Activated naive CD8-positive, alpha-beta T cell treated with anti-CD3 and anti-CD28 coated beads for 36 hours (primary cell): Measurements from ENCODE around the gene CCL1. TPM values are rescaled to one million over a fixed set of nuclear protein-coding genes. Genes with fewer than 3 reads are reported as not detected.

Experiments used
- DNase-seq: peaks from one replicate; pipeline ENCODE4 v3.0.0; 2021
- H3K27ac Mint-ChIP-seq: one replicate; pipeline ENCODE4 v1.8.0; 2022; ENCODE audit warnings: mild to moderate bottlenecking, moderate library complexity, mixed read lengths
- H3K27me3 Mint-ChIP-seq: one replicate; pipeline ENCODE4 v1.8.0; 2022; ENCODE audit warnings: mild to moderate bottlenecking, mixed read lengths
- H3K36me3 Mint-ChIP-seq: one replicate; pipeline ENCODE4 v1.8.0; 2021; ENCODE audit warnings: mild to moderate bottlenecking, mixed read lengths
- H3K4me1 Mint-ChIP-seq: one replicate; pipeline ENCODE4 v1.8.0; 2021; ENCODE audit warnings: mixed read lengths
- H3K4me3 Mint-ChIP-seq: one replicate; pipeline ENCODE4 v1.8.0; 2022; ENCODE audit warnings: mild to moderate bottlenecking, moderate library complexity, mixed read lengths
- H3K9me3 Mint-ChIP-seq: one replicate; pipeline ENCODE4 v1.8.0; 2022; ENCODE audit warnings: mixed read lengths
- total RNA-seq, 2 experiments: library from RNA; stranded (reverse); gene quantifications; one replicate each; pipeline ENCODE4 v1.2.3, GENCODE V29; 2021

The CCL1 gene
- not detected for total RNA-seq

GRCh38 chr17:34363183-34363661 is at the start of gene CCL1:
CCL1 (minus strand) TSS chr17:34363233; CDS start chr17:34363161, 72 bp downstream.
- Mint-ChIP-seq H3K27me3 (peaks cover 17% of the 10 kb centered on the region), H3K4me3 (no peak within 1 kb of the TSS), H3K9me3 (no peaks in the 10 kb centered on the region), H3K36me3 (no peaks in the 10 kb centered on the region), H3K4me1 (peaks cover 10% of the 10 kb centered on the region), H3K27ac (no peak within 1 kb of the TSS)
- DNase-seq = no peak

GRCh38 chr17:34412534-34412933 is 49.5 kb upstream of the CCL1 start:
- H3K27me3 Mint-ChIP-seq = peaks cover 19% of the 10 kb centered on the region
- no peaks in the 10 kb centered on the region for H3K4me1 Mint-ChIP-seq

GRCh38 chr17:34411646-34412421 is 48.8 kb upstream of the CCL1 start:
- no peak for DNase-seq
- no peak overlapping the region for H3K27ac Mint-ChIP-seq
- H3K4me3 Mint-ChIP-seq = no peak overlapping the region
- H3K36me3 Mint-ChIP-seq = no peaks in the 10 kb centered on the region
- peaks cover 19% of the 10 kb centered on the region for H3K27me3 Mint-ChIP-seq
- no peaks in the 10 kb centered on the region for H3K9me3 Mint-ChIP-seq
- H3K4me1 Mint-ChIP-seq = no peaks in the 10 kb centered on the region

More at GRCh38 chr17:34412534-34412933, 49.5 kb upstream of the CCL1 start:
- no peak for DNase-seq
- no peak overlapping the region for H3K4me3 Mint-ChIP-seq
- H3K27ac Mint-ChIP-seq = no peak overlapping the region
- H3K36me3 Mint-ChIP-seq = no peaks in the 10 kb centered on the region
- H3K9me3 Mint-ChIP-seq = no peaks in the 10 kb centered on the region

- Mint-ChIP-seq H3K4me1 (no peaks in the 10 kb centered on the region), H3K4me3 (no peak overlapping the region), H3K27me3 (peaks cover 19% of the 10 kb centered on the region), H3K9me3 (no peaks in the 10 kb centered on the region), H3K27ac (no peak overlapping the region), H3K36me3 (no peaks in the 10 kb centered on the region)
- no peak for DNase-seq
Observed at GRCh38 chr17:34409352-34409751, 46.3 kb upstream of the CCL1 start.

GRCh38 chr17:34408439-34408838 is 45.4 kb upstream of the CCL1 start:
- Mint-ChIP-seq H3K36me3 (no peaks in the 10 kb centered on the region), H3K27ac (no peak overlapping the region), H3K9me3 (no peaks in the 10 kb centered on the region), H3K4me1 (no peaks in the 10 kb centered on the region), H3K4me3 (no peak overlapping the region), H3K27me3 (peaks cover 19% of the 10 kb centered on the region)
- DNase-seq = no peak

DNA sequence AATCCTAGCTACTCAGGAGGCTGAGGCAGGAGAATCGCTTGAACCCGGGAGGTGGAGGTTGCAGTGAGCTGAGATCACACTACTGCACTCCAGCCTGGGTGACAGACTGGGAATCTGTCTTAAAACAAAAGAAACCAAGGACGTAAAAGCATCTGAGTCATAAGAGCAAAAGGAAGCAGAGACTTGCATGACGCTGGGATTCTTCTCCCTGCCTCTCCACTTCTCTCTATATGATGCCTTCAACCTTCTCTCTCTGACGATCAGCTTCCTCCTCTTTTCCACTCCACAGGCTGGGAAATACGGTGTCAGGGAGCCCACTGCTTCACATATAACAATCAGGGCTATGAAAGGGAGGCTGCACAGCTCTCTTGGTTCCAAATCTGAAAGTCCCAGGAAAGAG is 43.2 kb upstream of the CCL1 start:
- Mint-ChIP-seq H3K27ac (no peak overlapping the region), H3K4me1 (no peaks in the 10 kb centered on the region), H3K4me3 (no peak overlapping the region), H3K9me3 (no peaks in the 10 kb centered on the region), H3K36me3 (no peaks in the 10 kb centered on the region), H3K27me3 (peaks cover 19% of the 10 kb centered on the region)
- DNase-seq = no peak

DNA sequence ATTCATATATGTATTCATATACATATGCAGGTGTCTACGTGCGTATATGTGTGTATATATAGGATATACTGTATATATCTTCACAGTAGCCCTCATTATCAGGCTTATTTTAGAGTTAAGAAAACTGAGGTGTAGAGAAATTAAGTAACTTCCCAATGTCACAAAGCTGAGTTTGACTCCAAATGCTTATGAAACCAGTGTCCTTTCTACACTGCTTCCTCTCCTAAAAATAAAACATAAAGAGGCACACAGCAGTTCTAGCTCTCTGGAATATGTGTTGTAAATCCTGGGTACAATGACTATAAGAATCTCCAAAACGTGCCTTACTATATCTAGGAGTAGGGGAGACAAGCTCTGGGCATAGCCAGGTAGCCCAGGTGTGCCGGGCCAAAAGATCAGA is 40.0 kb upstream of the CCL1 start:
- Mint-ChIP-seq H3K27me3 (peaks cover 8% of the 10 kb centered on the region), H3K4me3 (no peak overlapping the region), H3K9me3 (no peaks in the 10 kb centered on the region), H3K4me1 (peaks cover 2% of the 10 kb centered on the region), H3K27ac (no peak overlapping the region), H3K36me3 (no peaks in the 10 kb centered on the region)
- no peak for DNase-seq

- H3K9me3 Mint-ChIP-seq = no peaks in the 10 kb centered on the region
- H3K27ac Mint-ChIP-seq = no peak overlapping the region
- H3K36me3 Mint-ChIP-seq = no peaks in the 10 kb centered on the region
- no peak overlapping the region for H3K4me3 Mint-ChIP-seq
- no peak for DNase-seq
- peaks cover 2% of the 10 kb centered on the region for H3K4me1 Mint-ChIP-seq
- H3K27me3 Mint-ChIP-seq = peaks cover 16% of the 10 kb centered on the region
Observed at GRCh38 chr17:34401165-34401564, 38.1 kb upstream of the CCL1 start.

DNA sequence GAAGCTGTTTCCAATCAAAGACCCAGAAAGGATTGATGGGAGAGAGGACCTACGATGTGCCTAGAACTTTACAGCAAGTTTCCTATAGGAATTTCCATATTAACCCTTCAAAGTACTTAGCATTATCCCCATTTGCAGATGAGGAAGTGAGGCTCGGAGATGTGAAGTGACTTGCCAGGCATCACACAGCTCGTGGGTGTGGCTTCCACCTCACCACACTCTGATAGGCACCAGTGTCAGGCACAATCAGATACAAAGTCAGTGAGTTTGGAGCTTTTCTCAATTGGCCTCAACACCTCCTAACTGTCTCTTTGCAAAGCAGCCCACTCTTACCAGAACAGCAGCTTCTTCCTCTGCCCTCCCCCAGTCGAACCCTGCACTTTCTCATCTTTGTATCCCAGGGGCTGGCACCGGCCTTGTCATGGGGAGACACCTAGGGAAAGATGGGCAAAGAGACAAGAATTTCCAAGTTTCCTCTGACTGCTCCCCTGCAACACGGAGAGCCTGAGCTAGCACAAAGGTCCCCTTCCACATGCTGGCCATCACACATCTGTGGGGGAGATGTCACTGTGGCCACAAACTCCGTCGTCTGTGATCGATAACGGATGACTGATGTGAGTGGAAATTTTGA is 37.4 kb upstream of the CCL1 start:
- peaks cover 16% of the 10 kb centered on the region for H3K27me3 Mint-ChIP-seq
- H3K27ac Mint-ChIP-seq = no peak overlapping the region
- no peak for DNase-seq
- no peaks in the 10 kb centered on the region for H3K36me3 Mint-ChIP-seq
- no peaks in the 10 kb centered on the region for H3K9me3 Mint-ChIP-seq
- H3K4me1 Mint-ChIP-seq = peaks cover 2% of the 10 kb centered on the region
- H3K4me3 Mint-ChIP-seq = no peak overlapping the region

DNA sequence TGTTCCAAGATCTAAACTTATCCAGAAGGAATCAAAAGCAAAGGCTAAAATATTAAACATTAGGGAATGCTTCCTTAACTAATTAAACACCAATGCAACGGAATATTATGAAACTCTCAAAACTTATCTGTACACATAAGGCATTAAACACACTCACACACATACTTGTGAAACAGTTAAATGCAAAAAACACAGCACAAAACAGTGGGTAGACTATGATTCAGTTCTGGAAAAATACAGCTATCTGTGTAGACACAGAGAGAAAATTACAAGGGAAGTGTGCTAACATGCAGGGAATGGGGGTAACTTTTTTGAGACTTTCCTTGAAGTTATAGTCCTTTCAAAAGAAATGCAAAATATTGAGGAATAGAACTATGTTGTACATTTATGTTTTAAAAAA is 36.7 kb upstream of the CCL1 start:
- no peak for DNase-seq
- H3K4me1 Mint-ChIP-seq = peaks cover 2% of the 10 kb centered on the region
- no peak overlapping the region for H3K4me3 Mint-ChIP-seq
- no peak overlapping the region for H3K27ac Mint-ChIP-seq
- H3K27me3 Mint-ChIP-seq = peaks cover 16% of the 10 kb centered on the region
- H3K36me3 Mint-ChIP-seq = no peaks in the 10 kb centered on the region
- H3K9me3 Mint-ChIP-seq = no peaks in the 10 kb centered on the region

DNA sequence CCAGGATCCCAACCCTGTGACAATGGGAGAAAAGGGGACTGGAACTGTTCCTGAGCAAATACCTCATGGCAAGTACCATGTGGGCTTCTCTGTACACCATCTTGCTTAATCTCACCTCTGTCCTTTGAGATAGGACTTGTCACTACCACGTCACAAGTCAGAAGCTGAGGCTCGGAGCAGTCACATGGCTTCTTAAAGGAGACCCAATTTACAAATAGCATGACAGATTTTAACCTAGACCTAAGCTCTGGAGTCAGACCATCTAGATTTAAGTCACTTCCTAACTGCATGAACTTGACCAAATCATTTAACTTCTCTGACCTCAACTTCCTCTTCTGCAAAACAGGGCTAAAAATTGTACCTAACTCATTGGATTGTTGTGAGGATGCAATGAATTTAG is 36.0 kb upstream of the CCL1 start:
- no peak overlapping the region for H3K27ac Mint-ChIP-seq
- no peaks in the 10 kb centered on the region for H3K36me3 Mint-ChIP-seq
- H3K27me3 Mint-ChIP-seq = peaks cover 16% of the 10 kb centered on the region
- H3K9me3 Mint-ChIP-seq = no peaks in the 10 kb centered on the region
- H3K4me1 Mint-ChIP-seq = peaks cover 2% of the 10 kb centered on the region
- DNase-seq = no peak
- no peak overlapping the region for H3K4me3 Mint-ChIP-seq

DNA sequence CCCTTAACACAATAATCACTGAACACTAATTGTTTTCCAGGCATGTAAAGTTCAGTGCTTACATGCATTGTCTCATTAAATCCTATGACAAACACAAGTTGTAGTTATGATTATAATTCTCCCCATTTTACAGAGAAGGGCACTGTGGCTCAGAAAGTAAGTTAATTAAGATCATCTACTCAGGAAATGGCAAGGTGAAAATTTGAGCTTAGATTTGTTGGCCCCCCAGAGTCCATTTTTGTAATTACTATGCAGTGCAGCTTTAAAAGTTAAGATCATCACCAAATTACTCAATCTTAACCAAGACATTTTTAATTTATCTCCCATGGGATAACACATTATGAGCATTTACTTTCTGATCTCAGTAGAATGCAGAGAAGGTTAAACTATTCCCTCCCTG is 34.2 kb upstream of the CCL1 start:
- DNase-seq = no peak
- Mint-ChIP-seq H3K36me3 (no peaks in the 10 kb centered on the region), H3K27ac (no peak overlapping the region), H3K4me3 (no peak overlapping the region), H3K4me1 (peaks cover 2% of the 10 kb centered on the region), H3K9me3 (no peaks in the 10 kb centered on the region), H3K27me3 (peaks cover 16% of the 10 kb centered on the region)

- Mint-ChIP-seq H3K27me3 (peaks cover 12% of the 10 kb centered on the region), H3K4me1 (no peaks in the 10 kb centered on the region), H3K4me3 (no peak overlapping the region), H3K27ac (no peak overlapping the region), H3K9me3 (no peaks in the 10 kb centered on the region), H3K36me3 (no peaks in the 10 kb centered on the region)
- no peak for DNase-seq
Observed at GRCh38 chr17:34393401-34393800, 30.4 kb upstream of the CCL1 start.

GRCh38 chr17:34391241-34391640 is 28.2 kb upstream of the CCL1 start:
- H3K4me3 Mint-ChIP-seq = no peak overlapping the region
- DNase-seq = no peak
- H3K4me1 Mint-ChIP-seq = peaks cover 9% of the 10 kb centered on the region
- no peaks in the 10 kb centered on the region for H3K36me3 Mint-ChIP-seq
- no peak overlapping the region for H3K27ac Mint-ChIP-seq
- H3K27me3 Mint-ChIP-seq = peaks cover 8% of the 10 kb centered on the region
- no peaks in the 10 kb centered on the region for H3K9me3 Mint-ChIP-seq

- DNase-seq = no peak
- H3K27ac Mint-ChIP-seq = no peak overlapping the region
- H3K4me1 Mint-ChIP-seq = peaks cover 9% of the 10 kb centered on the region
- H3K9me3 Mint-ChIP-seq = no peaks in the 10 kb centered on the region
- H3K4me3 Mint-ChIP-seq = no peak overlapping the region
- no peaks in the 10 kb centered on the region for H3K36me3 Mint-ChIP-seq
- peaks cover 8% of the 10 kb centered on the region for H3K27me3 Mint-ChIP-seq
Observed at GRCh38 chr17:34390649-34391048, 27.6 kb upstream of the CCL1 start.
